ENCODE measurements around the gene KDM4C. TPM values are rescaled to one million over a fixed set of nuclear protein-coding genes. Genes with fewer than 3 reads are reported as not detected.

Gene KDM4C
- total RNA-seq, 1 donor from 2014 or later = 11.1 TPM

GRCh38 chr9:6819112-6819511 is 61.3 kb downstream of the KDM4C start:
- H3K9ac ChIP-seq = no peak overlapping the region
- no peaks in the 10 kb centered on the region for H3K27me3 ChIP-seq
- H3K4me3 ChIP-seq = no peak overlapping the region
- H3K4me1 ChIP-seq = no peaks in the 10 kb centered on the region
- H3K9me3 ChIP-seq (ENCODE audit: low read depth) = no peaks in the 10 kb centered on the region
- Mint-ChIP-seq H3K4me1 (no peaks in the 10 kb centered on the region), H3K27ac (no peak overlapping the region), H3K9me3 (no peaks in the 10 kb centered on the region), H3K36me3 (peaks cover 4% of the 10 kb centered on the region), H3K4me3 (no peak overlapping the region), H3K27me3 (ENCODE audit: insufficient read depth, low read depth) (no peaks in the 10 kb centered on the region)
- H3K27ac ChIP-seq = no peak overlapping the region
- no peaks in the 10 kb centered on the region for H3K36me3 ChIP-seq
- no peak overlapping the region for H2AFZ ChIP-seq (replicated peaks)
- H3K4me2 ChIP-seq = no peak overlapping the region
- H3F3A ChIP-seq (ENCODE audit: low read depth) = no peaks in the 10 kb centered on the region
- H4K20me1 ChIP-seq (ENCODE audit: low read depth) = no peaks in the 10 kb centered on the region
- no peak for DNase-seq (ENCODE audit: low spot score)
- no peaks in the 10 kb centered on the region for H3K79me2 ChIP-seq (ENCODE audit: low read depth)
- TF ChIP-seq EZH2phosphoT487 (IDR thresholded peaks at IDR 0.05) (no peak), EZH2 (IDR thresholded peaks at IDR 0.05) (no peak), CTCF (IDR thresholded peaks at IDR 0.05) (no peak)

- Histone ChIP-seq H4K20me1 (ENCODE audit: low read depth) (no peaks in the 10 kb centered on the region), H3K9me3 (ENCODE audit: low read depth) (no peaks in the 10 kb centered on the region), H3K79me2 (ENCODE audit: low read depth) (no peaks in the 10 kb centered on the region), H3K27ac (no peak overlapping the region), H3K36me3 (no peaks in the 10 kb centered on the region), H3K27me3 (no peaks in the 10 kb centered on the region), H3K4me3 (no peak overlapping the region), H3K4me1 (no peaks in the 10 kb centered on the region), H3K9ac (no peak overlapping the region), H2AFZ (replicated peaks) (no peak overlapping the region), H3F3A (ENCODE audit: low read depth) (no peaks in the 10 kb centered on the region), H3K4me2 (no peak overlapping the region)
- Mint-ChIP-seq H3K4me1 (no peaks in the 10 kb centered on the region), H3K9me3 (no peaks in the 10 kb centered on the region), H3K27ac (no peak overlapping the region), H3K36me3 (peaks cover 4% of the 10 kb centered on the region), H3K27me3 (ENCODE audit: insufficient read depth, low read depth) (no peaks in the 10 kb centered on the region), H3K4me3 (no peak overlapping the region)
- DNase-seq (ENCODE audit: low spot score) = no peak
- no peak for TF ChIP-seq CTCF (IDR thresholded peaks at IDR 0.05)
- TF ChIP-seq EZH2phosphoT487 (IDR thresholded peaks at IDR 0.05) = no peak
- TF ChIP-seq EZH2 (IDR thresholded peaks at IDR 0.05) = no peak
Observed at GRCh38 chr9:6819529-6819928, 61.8 kb downstream of the KDM4C start.

GRCh38 chr9:6822696-6823095 is 64.9 kb downstream of the KDM4C start:
- no peaks in the 10 kb centered on the region for H4K20me1 ChIP-seq (ENCODE audit: low read depth)
- no peaks in the 10 kb centered on the region for H3K79me2 ChIP-seq (ENCODE audit: low read depth)
- no peak overlapping the region for H3K27ac Mint-ChIP-seq
- no peak for TF ChIP-seq EZH2phosphoT487 (IDR thresholded peaks at IDR 0.05)
- TF ChIP-seq CTCF (IDR thresholded peaks at IDR 0.05) = no peak
- H3K9me3 ChIP-seq (ENCODE audit: low read depth) = no peaks in the 10 kb centered on the region
- H2AFZ ChIP-seq (replicated peaks) = no peak overlapping the region
- H3K27me3 ChIP-seq = no peaks in the 10 kb centered on the region
- no peak for DNase-seq (ENCODE audit: low spot score)
- H3K9ac ChIP-seq = no peak overlapping the region
- no peak overlapping the region for H3K27ac ChIP-seq
- H3K4me3 ChIP-seq = no peak overlapping the region
- H3K9me3 Mint-ChIP-seq = no peaks in the 10 kb centered on the region
- peaks cover 5% of the 10 kb centered on the region for H3K36me3 Mint-ChIP-seq
- no peaks in the 10 kb centered on the region for H3K27me3 Mint-ChIP-seq (ENCODE audit: insufficient read depth, low read depth)
- H3K4me3 Mint-ChIP-seq = no peak overlapping the region
- H3K4me1 ChIP-seq = no peaks in the 10 kb centered on the region
- H3K36me3 ChIP-seq = no peaks in the 10 kb centered on the region
- H3F3A ChIP-seq (ENCODE audit: low read depth) = no peaks in the 10 kb centered on the region
- peaks cover 4% of the 10 kb centered on the region for H3K4me1 Mint-ChIP-seq
- H3K4me2 ChIP-seq = no peak overlapping the region

Measured in neural progenitor cell (in vitro differentiated cells).